Neutrophil (primary cell): Measurements from ENCODE around the gene NME9.

Experiments
- H3K27ac ChIP-seq: fragments of 200-600 bp; sonication (generic); 2 replicates; pipeline ENCODE4 v1.5.1; 2016; ENCODE audit warnings: mild to moderate bottlenecking, moderate library complexity
- H3K27me3 ChIP-seq: fragments of 200-600 bp; sonication (generic); 2 replicates; pipeline ENCODE4 v1.6.0; 2016; ENCODE audit warnings: mild to moderate bottlenecking
- H3K36me3 ChIP-seq: fragments of 200-600 bp; sonication (generic); 2 replicates; pipeline ENCODE4 v1.5.1; 2017
- H3K4me1 ChIP-seq, 2 experiments: fragments of 200-600 bp in 1 of 2; sonication (generic) in 1 of 2; 1 replicate in 1 of 2; 2 replicates in 1 of 2; pipeline versions ENCODE4 v1.5.1 to v1.6.1; 2013 to 2016; ENCODE audit warnings: low read depth in 1 of 2, low read length in 1 of 2, mild to moderate bottlenecking in 1 of 2, moderate library complexity in 1 of 2; ENCODE audit not compliant: control insufficient read depth in 1 of 2, insufficient read depth in 1 of 2
- H3K4me3 ChIP-seq, 2 experiments: fragments of 200-600 bp in 1 of 2; sonication (generic) in 1 of 2; 1 replicate in 1 of 2; 2 replicates in 1 of 2; pipeline ENCODE4 v1.5.1; 2013 to 2016; ENCODE audit warnings: low read depth in 1 of 2, low read length in 1 of 2, mild to moderate bottlenecking in 1 of 2, moderate library complexity in 1 of 2
- H3K9me3 ChIP-seq: fragments of 200-600 bp; sonication (generic); 2 replicates; pipeline ENCODE4 v1.5.1; 2016
- CTCF ChIP-seq: fragments of 200-600 bp; sonication (generic); IDR thresholded peaks from 2 replicates; pipeline ENCODE4 v1.5.1; 2016; ENCODE audit warnings: antibody characterized with exemption

NME9 gene

GRCh38 chr3:138370321-138370720, 40.7 kb upstream of the NME9 start:
- no peak overlapping the region for H3K4me3 ChIP-seq
- peaks cover 4% of the 10 kb centered on the region for H3K27me3 ChIP-seq
- no peaks in the 10 kb centered on the region for H3K36me3 ChIP-seq
- no peak for TF ChIP-seq CTCF
- H3K27ac ChIP-seq, result no peak overlapping the region
- H3K9me3 ChIP-seq, result no peaks in the 10 kb centered on the region
- peaks cover 9 to 13% of the 10 kb centered on the region in 2 experiments for H3K4me1 ChIP-seq

- Histone ChIP-seq H3K27ac (no peak overlapping the region), H3K4me1 (peaks cover 9 to 13% of the 10 kb centered on the region in 2 experiments), H3K27me3 (peaks cover 4% of the 10 kb centered on the region), H3K9me3 (no peaks in the 10 kb centered on the region), H3K36me3 (no peaks in the 10 kb centered on the region), H3K4me3 (no peak overlapping the region)
- TF ChIP-seq CTCF, result no peak
These were observed 39.7 kb upstream of the NME9 start for GRCh38 chr3:138369151-138369900.

- no peak for TF ChIP-seq CTCF
- Histone ChIP-seq H3K27me3 (peaks cover 4% of the 10 kb centered on the region), H3K27ac (no peak overlapping the region), H3K9me3 (no peaks in the 10 kb centered on the region), H3K36me3 (no peaks in the 10 kb centered on the region), H3K4me3 (no peak overlapping the region), H3K4me1 (peaks cover 9 to 13% of the 10 kb centered on the region in 2 experiments)
These were observed 38.3 kb upstream of the NME9 start for GRCh38 chr3:138367911-138368310.

GRCh38 chr3:138367326-138367850, 37.7 kb upstream of the NME9 start:
- Histone ChIP-seq H3K4me3 (no peak overlapping the region), H3K36me3 (no peaks in the 10 kb centered on the region), H3K27ac (no peak overlapping the region), H3K27me3 (peaks cover 4% of the 10 kb centered on the region), H3K9me3 (no peaks in the 10 kb centered on the region), H3K4me1 (peaks cover 9 to 13% of the 10 kb centered on the region in 2 experiments)
- TF ChIP-seq CTCF, result no peak

GRCh38 chr3:138366006-138366759, 36.5 kb upstream of the NME9 start:
- Histone ChIP-seq H3K27me3 (peaks cover 4% of the 10 kb centered on the region), H3K27ac (no peak overlapping the region)
- no peak for TF ChIP-seq CTCF

More at GRCh38 chr3:138366006-138366759, 36.5 kb upstream of the NME9 start:
- no peaks in the 10 kb centered on the region for H3K9me3 ChIP-seq
- peaks cover 9% of the 10 kb centered on the region in 2 experiments for H3K4me1 ChIP-seq
- H3K4me3 ChIP-seq, result no peak overlapping the region
- H3K36me3 ChIP-seq, result no peaks in the 10 kb centered on the region
